GM23338 (cell line): ENCODE measurements around the gene CNTN5.

Experiments used
- CREB1 ChIP-seq: fragments of 250-450 bp; sonication (Bioruptor Pico); IDR thresholded peaks from 2 replicates; pipeline ENCODE4 v1.5.0; 2020; ENCODE audit warnings: low read depth, mild to moderate bottlenecking, moderate library complexity
- EZH2 ChIP-seq: fragments of 200-600 bp; sonication (generic); IDR thresholded peaks from one replicate; pipeline ENCODE4 v1.8.0; 2017; ENCODE audit warnings: antibody characterized with exemption, mild to moderate bottlenecking, low read depth; ENCODE audit not compliant: unreplicated experiment
- EZH2phosphoT487 ChIP-seq: fragments of 200-600 bp; sonication (generic); IDR thresholded peaks from one replicate; pipeline ENCODE4 v1.8.1; 2018; ENCODE audit warnings: antibody characterized with exemption; ENCODE audit not compliant: unreplicated experiment
- JUNB ChIP-seq: IDR thresholded peaks from one replicate; pipeline ENCODE4 v1.6.1; 2016; ENCODE audit warnings: antibody characterized with exemption; ENCODE audit not compliant: unreplicated experiment
- NANOG ChIP-seq: IDR thresholded peaks from 2 replicates; pipeline ENCODE4 v1.6.1; 2016; ENCODE audit warnings: antibody characterized with exemption, borderline replicate concordance
- POLR2AphosphoS5 ChIP-seq: IDR thresholded peaks from 2 replicates; pipeline ENCODE4 v1.6.1; 2016; ENCODE audit warnings: antibody characterized with exemption, low read depth
- ZNF114 ChIP-seq: fragments of 250-450 bp; sonication (Bioruptor Pico); IDR thresholded peaks from 2 replicates; pipeline ENCODE4 v1.5.0; 2020; ENCODE audit warnings: mild to moderate bottlenecking, moderate library complexity
- ZNF331 ChIP-seq: fragments of 250-450 bp; sonication (Bioruptor Pico); IDR thresholded peaks from 2 replicates; pipeline ENCODE4 v1.5.0; 2020; ENCODE audit warnings: low read depth, mild to moderate bottlenecking, moderate library complexity
- TF ChIP-seq, protein P1 (sequence below), 2 experiments: fragments of 200-600 bp in 1 of 2; sonication (generic) in 1 of 2; conservative IDR thresholded peaks; 2 replicates each; pipeline versions ENCODE4 v1.5.1 to v1.6.1; 2016 to 2017; ENCODE audit warnings: antibody characterized with exemption in 2 of 2, low read depth in 2 of 2, mild to moderate bottlenecking in 2 of 2, moderate library complexity in 1 of 2
- TF ChIP-seq, protein P2 (sequence below): IDR thresholded peaks from one replicate; pipeline ENCODE4 v1.6.1; 2018; ENCODE audit warnings: antibody characterized with exemption; ENCODE audit not compliant: unreplicated experiment
- TF ChIP-seq, protein P3 (sequence below): IDR thresholded peaks from 2 replicates; pipeline ENCODE4 v1.6.1; 2016; ENCODE audit warnings: antibody characterized with exemption
- TF ChIP-seq, protein P4 (sequence below): fragments of 250-450 bp; sonication (Bioruptor Pico); IDR thresholded peaks from 2 replicates; pipeline ENCODE4 v1.5.0; 2020; ENCODE audit warnings: mild to moderate bottlenecking, moderate library complexity

DNA sequence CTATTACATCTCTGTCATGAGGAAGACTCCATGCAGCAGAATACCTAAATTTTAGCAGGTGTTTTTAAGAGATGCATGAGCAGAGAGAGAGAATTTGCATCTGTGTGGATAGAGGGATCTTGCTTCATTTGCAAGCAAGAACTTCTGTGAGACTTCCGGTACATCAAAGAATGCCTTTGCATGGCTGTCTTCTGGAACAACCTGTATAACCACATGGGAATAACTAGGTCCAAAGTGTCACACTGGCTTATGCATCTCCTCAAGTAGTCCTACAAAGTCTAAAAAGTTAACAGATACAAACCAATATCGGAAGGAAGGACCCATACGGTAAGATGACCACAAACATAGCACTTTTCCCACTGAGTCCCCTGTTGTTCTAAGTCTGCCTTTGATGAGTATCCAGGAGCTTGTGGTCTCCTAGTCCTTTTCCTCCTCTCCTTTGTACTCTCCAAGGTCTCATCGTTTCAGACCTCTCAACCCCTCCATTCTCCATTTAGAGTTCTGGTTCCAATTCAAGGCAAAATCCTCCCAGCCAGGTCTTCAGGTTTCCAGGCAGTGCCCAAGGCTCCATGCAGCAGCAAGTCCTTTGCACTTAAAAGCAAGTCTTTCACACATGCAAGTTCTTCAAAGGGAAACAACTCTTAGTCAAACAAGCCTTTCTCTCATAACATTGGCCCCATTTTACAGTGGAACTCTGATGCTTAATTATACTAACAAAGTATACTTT lies 1084.7 kb downstream of the CNTN5 start:
- TF ChIP-seq, protein P1, sequence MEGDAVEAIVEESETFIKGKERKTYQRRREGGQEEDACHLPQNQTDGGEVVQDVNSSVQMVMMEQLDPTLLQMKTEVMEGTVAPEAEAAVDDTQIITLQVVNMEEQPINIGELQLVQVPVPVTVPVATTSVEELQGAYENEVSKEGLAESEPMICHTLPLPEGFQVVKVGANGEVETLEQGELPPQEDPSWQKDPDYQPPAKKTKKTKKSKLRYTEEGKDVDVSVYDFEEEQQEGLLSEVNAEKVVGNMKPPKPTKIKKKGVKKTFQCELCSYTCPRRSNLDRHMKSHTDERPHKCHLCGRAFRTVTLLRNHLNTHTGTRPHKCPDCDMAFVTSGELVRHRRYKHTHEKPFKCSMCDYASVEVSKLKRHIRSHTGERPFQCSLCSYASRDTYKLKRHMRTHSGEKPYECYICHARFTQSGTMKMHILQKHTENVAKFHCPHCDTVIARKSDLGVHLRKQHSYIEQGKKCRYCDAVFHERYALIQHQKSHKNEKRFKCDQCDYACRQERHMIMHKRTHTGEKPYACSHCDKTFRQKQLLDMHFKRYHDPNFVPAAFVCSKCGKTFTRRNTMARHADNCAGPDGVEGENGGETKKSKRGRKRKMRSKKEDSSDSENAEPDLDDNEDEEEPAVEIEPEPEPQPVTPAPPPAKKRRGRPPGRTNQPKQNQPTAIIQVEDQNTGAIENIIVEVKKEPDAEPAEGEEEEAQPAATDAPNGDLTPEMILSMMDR (conservative IDR thresholded peaks at IDR 0.05; ENCODE audit: low read depth in 2 of 2): no peak
- TF ChIP-seq, protein P2, sequence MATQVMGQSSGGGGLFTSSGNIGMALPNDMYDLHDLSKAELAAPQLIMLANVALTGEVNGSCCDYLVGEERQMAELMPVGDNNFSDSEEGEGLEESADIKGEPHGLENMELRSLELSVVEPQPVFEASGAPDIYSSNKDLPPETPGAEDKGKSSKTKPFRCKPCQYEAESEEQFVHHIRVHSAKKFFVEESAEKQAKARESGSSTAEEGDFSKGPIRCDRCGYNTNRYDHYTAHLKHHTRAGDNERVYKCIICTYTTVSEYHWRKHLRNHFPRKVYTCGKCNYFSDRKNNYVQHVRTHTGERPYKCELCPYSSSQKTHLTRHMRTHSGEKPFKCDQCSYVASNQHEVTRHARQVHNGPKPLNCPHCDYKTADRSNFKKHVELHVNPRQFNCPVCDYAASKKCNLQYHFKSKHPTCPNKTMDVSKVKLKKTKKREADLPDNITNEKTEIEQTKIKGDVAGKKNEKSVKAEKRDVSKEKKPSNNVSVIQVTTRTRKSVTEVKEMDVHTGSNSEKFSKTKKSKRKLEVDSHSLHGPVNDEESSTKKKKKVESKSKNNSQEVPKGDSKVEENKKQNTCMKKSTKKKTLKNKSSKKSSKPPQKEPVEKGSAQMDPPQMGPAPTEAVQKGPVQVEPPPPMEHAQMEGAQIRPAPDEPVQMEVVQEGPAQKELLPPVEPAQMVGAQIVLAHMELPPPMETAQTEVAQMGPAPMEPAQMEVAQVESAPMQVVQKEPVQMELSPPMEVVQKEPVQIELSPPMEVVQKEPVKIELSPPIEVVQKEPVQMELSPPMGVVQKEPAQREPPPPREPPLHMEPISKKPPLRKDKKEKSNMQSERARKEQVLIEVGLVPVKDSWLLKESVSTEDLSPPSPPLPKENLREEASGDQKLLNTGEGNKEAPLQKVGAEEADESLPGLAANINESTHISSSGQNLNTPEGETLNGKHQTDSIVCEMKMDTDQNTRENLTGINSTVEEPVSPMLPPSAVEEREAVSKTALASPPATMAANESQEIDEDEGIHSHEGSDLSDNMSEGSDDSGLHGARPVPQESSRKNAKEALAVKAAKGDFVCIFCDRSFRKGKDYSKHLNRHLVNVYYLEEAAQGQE: no peak
- TF ChIP-seq EZH2 (no peak), POLR2AphosphoS5 (no peak), CREB1 (CRISPR knock-in tag) (no peak), JUNB (no peak), EZH2phosphoT487 (no peak), ZNF114 (no peak), NANOG (no peak), ZNF331 (CRISPR knock-in tag) (no peak)
- TF ChIP-seq, protein P3, sequence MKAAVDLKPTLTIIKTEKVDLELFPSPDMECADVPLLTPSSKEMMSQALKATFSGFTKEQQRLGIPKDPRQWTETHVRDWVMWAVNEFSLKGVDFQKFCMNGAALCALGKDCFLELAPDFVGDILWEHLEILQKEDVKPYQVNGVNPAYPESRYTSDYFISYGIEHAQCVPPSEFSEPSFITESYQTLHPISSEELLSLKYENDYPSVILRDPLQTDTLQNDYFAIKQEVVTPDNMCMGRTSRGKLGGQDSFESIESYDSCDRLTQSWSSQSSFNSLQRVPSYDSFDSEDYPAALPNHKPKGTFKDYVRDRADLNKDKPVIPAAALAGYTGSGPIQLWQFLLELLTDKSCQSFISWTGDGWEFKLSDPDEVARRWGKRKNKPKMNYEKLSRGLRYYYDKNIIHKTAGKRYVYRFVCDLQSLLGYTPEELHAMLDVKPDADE: no peak
- TF ChIP-seq, protein P4, sequence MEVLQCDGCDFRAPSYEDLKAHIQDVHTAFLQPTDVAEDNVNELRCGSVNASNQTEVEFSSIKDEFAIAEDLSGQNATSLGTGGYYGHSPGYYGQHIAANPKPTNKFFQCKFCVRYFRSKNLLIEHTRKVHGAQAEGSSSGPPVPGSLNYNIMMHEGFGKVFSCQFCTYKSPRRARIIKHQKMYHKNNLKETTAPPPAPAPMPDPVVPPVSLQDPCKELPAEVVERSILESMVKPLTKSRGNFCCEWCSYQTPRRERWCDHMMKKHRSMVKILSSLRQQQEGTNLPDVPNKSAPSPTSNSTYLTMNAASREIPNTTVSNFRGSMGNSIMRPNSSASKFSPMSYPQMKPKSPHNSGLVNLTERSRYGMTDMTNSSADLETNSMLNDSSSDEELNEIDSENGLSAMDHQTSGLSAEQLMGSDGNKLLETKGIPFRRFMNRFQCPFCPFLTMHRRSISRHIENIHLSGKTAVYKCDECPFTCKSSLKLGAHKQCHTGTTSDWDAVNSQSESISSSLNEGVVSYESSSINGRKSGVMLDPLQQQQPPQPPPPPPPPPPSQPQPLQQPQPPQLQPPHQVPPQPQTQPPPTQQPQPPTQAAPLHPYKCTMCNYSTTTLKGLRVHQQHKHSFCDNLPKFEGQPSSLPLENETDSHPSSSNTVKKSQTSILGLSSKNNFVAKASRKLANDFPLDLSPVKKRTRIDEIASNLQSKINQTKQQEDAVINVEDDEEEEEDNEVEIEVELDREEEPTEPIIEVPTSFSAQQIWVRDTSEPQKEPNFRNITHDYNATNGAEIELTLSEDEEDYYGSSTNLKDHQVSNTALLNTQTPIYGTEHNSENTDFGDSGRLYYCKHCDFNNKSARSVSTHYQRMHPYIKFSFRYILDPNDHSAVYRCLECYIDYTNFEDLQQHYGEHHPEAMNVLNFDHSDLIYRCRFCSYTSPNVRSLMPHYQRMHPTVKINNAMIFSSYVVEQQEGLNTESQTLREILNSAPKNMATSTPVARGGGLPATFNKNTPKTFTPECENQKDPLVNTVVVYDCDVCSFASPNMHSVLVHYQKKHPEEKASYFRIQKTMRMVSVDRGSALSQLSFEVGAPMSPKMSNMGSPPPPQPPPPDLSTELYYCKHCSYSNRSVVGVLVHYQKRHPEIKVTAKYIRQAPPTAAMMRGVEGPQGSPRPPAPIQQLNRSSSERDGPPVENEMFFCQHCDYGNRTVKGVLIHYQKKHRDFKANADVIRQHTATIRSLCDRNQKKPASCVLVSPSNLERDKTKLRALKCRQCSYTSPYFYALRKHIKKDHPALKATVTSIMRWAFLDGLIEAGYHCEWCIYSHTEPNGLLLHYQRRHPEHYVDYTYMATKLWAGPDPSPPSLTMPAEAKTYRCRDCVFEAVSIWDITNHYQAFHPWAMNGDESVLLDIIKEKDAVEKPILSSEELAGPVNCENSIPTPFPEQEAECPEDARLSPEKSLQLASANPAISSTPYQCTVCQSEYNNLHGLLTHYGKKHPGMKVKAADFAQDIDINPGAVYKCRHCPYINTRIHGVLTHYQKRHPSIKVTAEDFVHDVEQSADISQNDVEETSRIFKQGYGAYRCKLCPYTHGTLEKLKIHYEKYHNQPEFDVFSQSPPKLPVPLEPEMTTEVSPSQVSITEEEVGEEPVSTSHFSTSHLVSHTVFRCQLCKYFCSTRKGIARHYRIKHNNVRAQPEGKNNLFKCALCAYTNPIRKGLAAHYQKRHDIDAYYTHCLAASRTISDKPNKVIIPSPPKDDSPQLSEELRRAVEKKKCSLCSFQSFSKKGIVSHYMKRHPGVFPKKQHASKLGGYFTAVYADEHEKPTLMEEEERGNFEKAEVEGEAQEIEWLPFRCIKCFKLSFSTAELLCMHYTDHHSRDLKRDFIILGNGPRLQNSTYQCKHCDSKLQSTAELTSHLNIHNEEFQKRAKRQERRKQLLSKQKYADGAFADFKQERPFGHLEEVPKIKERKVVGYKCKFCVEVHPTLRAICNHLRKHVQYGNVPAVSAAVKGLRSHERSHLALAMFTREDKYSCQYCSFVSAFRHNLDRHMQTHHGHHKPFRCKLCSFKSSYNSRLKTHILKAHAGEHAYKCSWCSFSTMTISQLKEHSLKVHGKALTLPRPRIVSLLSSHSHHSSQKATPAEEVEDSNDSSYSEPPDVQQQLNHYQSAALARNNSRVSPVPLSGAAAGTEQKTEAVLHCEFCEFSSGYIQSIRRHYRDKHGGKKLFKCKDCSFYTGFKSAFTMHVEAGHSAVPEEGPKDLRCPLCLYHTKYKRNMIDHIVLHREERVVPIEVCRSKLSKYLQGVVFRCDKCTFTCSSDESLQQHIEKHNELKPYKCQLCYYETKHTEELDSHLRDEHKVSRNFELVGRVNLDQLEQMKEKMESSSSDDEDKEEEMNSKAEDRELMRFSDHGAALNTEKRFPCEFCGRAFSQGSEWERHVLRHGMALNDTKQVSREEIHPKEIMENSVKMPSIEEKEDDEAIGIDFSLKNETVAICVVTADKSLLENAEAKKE (CRISPR knock-in tag): 0 out of 2 replicates have a peak, but pooled peaks have one; percentile 8
